PFSK-1 (cell line): ENCODE results near the gene SLC37A4.

Experiments used
- FOXP2 ChIP-seq: optimal IDR thresholded peaks from 2 replicates; pipeline ENCODE3; 2011; ENCODE audit warnings: borderline replicate concordance, control low read depth, inconsistent platforms; ENCODE audit not compliant: insufficient read depth; ENCODE audit errors: extremely low read length, extremely low read depth
- POLR2AphosphoS5 ChIP-seq: IDR thresholded peaks from 2 replicates; pipeline ENCODE4 v1.6.1; 2012; ENCODE audit warnings: low read depth, mild to moderate bottlenecking, control low read depth, low read length, moderate library complexity
- SIN3A ChIP-seq: IDR thresholded peaks from 2 replicates; pipeline ENCODE4 v1.6.1; 2012; ENCODE audit warnings: mild to moderate bottlenecking, low read length, moderate library complexity, borderline replicate concordance; ENCODE audit not compliant: insufficient read depth
- TAF1 ChIP-seq: IDR thresholded peaks from 2 replicates; pipeline ENCODE4 v1.6.1; 2012; ENCODE audit warnings: low read length, control low read depth, borderline replicate concordance; ENCODE audit not compliant: insufficient read depth
- TF ChIP-seq, protein P1 (sequence below), 2 experiments: IDR thresholded peaks; 2 replicates each; pipeline versions ENCODE4 v1.6.1 to v1.8.0; 2011 to 2012; ENCODE audit warnings: low read depth in 2 of 2, low read length in 2 of 2, control low read depth in 1 of 2, inconsistent platforms in 1 of 2, mild to moderate bottlenecking in 1 of 2, moderate library complexity in 1 of 2; ENCODE audit not compliant: insufficient read depth in 1 of 2

SLC37A4 gene

DNA sequence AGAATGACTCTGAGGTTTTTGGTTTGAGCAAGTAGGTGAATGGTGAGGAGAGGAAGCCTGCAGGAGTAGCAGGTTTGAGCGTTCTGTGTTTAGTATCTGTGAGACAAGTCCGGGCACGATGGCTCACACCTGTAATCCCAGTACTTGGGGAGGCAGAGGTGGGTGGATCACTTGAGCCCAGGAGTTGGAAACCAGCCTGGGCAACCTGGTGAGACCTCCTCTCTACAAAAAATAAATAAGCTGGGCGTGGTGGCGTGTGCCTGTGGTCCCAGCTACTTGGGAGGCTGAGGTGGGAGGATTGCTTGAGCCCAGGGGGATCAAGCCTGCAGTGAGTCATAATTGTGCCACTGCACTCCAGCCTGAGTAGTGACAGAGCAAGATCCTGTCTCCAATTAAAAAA lies 42.4 kb downstream of the SLC37A4 start:
- no peak for TF ChIP-seq POLR2AphosphoS5
- no peak for TF ChIP-seq SIN3A
- TF ChIP-seq TAF1, result no peak
- TF ChIP-seq FOXP2, result no peak

DNA sequence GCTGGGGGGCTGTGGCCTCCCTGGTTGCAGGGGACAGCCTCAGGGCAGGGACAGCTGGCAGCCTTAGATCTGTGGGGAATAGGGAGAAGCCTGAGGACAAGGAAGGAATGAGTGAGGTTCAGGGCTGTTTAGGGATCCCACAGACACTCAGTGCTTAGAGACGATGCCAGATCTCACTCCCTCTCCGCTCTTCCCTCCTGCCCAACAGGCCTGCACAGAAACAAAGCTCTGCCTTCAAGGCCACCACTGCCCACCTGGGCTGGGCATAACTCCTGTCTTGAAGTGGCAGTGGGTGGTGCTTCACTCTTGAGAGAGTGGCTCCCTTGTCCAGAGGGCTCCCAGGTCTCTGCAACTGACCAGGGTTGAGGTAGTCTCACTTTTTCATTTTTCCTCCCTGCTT lies 45.9 kb downstream of the SLC37A4 start:
- TF ChIP-seq, protein P1, sequence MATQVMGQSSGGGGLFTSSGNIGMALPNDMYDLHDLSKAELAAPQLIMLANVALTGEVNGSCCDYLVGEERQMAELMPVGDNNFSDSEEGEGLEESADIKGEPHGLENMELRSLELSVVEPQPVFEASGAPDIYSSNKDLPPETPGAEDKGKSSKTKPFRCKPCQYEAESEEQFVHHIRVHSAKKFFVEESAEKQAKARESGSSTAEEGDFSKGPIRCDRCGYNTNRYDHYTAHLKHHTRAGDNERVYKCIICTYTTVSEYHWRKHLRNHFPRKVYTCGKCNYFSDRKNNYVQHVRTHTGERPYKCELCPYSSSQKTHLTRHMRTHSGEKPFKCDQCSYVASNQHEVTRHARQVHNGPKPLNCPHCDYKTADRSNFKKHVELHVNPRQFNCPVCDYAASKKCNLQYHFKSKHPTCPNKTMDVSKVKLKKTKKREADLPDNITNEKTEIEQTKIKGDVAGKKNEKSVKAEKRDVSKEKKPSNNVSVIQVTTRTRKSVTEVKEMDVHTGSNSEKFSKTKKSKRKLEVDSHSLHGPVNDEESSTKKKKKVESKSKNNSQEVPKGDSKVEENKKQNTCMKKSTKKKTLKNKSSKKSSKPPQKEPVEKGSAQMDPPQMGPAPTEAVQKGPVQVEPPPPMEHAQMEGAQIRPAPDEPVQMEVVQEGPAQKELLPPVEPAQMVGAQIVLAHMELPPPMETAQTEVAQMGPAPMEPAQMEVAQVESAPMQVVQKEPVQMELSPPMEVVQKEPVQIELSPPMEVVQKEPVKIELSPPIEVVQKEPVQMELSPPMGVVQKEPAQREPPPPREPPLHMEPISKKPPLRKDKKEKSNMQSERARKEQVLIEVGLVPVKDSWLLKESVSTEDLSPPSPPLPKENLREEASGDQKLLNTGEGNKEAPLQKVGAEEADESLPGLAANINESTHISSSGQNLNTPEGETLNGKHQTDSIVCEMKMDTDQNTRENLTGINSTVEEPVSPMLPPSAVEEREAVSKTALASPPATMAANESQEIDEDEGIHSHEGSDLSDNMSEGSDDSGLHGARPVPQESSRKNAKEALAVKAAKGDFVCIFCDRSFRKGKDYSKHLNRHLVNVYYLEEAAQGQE (IDR thresholded peaks at IDR 0.05; ENCODE audit: insufficient read depth in 1 of 2, low read depth in 2 of 2, low read length in 2 of 2), result no peak
- TF ChIP-seq POLR2AphosphoS5 (no peak), TAF1 (no peak), FOXP2 (no peak), SIN3A (no peak)

DNA sequence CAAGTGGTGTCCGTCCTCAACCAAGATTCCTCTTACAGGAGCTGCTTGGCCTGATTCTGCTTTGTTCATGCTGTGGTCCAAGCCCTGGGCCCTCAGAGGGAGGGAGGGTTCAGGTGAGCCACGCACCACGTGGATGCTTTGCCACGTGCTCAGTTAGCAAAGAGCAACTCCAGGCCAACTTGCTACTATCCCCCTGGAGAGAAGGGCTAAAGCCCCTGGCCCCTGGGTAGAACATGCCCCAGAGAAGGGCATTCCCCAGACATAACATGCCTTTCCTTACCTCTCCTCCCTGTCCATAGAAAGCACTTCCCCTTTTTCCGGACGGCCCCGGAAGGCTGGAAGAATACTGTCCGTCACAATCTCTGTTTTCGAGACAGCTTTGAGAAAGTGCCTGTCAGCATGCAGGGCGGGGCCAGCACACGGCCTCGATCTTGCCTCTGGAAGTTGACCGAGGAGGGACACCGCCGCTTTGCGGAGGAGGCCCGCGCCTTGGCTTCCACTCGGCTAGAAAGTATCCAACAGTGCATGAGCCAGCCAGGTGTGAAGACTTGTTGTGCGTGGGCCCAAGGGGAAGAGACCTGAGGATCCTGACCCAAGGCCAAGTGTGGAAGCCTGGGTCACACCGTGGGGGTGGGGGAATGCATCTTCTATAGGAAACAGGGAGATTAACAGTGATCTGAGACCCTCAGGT lies 50.3 kb downstream of the SLC37A4 start:
- TF ChIP-seq FOXP2 (no peak), TAF1 (0 out of 2 replicates have a peak, but pooled peaks have one; percentile 26), POLR2AphosphoS5 (peak; percentile 53; the same call in 1 of the 2 replicates), SIN3A (no peak)
- TF ChIP-seq, protein P1 (IDR thresholded peaks at IDR 0.05; ENCODE audit: insufficient read depth in 1 of 2, low read depth in 2 of 2, low read length in 2 of 2), result 0 out of 4 replicates have a peak, but pooled peaks of 1 of the 2 experiments have one; percentile 26

DNA sequence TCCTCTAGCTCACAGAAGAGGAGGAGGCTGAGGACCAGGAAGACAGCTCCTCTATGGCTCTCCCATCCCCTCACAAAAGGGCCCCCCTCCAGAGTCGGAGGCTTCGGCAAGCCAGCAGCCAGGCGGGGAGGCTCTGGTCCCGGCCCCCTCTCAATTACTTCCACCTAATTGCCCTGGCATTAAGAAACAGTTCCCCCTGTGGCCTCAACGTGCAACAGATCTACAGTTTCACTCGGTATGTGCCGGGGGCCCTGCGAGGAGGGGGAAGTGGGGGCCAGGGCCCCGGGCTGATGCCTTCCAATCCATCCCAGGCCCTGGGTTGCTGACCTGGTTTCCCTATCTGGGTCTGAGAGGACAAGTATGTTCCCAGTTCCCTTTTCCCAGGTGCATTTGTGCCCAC lies 51.2 kb downstream of the SLC37A4 start:
- TF ChIP-seq POLR2AphosphoS5, result no peak
- TF ChIP-seq TAF1, result no peak
- TF ChIP-seq FOXP2, result no peak
- TF ChIP-seq, protein P1 (IDR thresholded peaks at IDR 0.05; ENCODE audit: insufficient read depth in 1 of 2, low read depth in 2 of 2, low read length in 2 of 2), result no peak
- TF ChIP-seq SIN3A, result no peak

DNA sequence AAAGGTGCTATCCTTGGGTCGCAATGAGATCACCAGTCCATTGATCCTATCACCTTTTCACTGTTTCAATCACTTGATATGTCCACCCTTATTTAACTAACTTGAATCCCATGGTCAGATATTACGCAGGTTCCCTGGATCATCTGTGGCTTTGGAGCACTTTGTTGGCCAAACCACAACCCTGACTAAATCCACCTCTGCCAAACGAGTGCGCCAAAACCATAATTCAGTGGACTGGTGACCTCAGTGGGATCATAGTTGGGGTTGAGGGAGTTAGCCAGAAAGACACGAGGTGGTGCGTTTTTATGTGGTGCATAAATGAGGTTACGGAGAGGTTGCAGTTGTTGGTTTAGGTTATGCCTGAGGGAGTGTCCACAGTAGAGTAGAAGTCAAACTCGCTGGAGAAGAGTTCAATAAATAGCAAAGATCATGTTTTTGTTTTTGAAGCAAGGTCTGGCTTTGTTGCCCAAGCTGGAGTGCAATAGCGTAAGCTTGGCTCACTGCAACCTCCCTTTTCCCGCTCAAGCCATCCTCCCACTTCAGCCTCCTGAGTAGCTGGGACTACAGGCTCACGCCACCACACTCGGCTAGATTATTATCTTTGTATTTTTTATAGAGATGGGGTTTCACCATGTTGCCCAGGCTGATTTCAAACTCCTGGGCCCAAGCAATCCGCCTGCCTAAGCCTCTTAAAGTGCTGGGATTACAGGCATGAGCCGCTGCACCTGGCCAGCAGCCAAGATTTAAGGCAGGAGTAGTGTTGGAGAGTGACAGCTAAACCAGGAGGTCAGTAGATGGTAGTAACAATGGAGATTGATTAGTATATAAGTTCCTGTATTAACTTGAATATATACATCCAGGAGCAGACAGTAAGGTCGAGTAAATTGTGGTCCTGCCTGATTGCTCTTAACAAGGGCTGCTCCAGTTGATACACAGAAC lies 54.6 kb downstream of the SLC37A4 start:
- TF ChIP-seq FOXP2 (no peak), SIN3A (no peak), TAF1 (no peak), POLR2AphosphoS5 (no peak)
- TF ChIP-seq, protein P1 (IDR thresholded peaks at IDR 0.05; ENCODE audit: insufficient read depth in 1 of 2, low read depth in 2 of 2, low read length in 2 of 2), result no peak
